Measurements from ENCODE around the gene AQP3. TPM values are rescaled to one million over a fixed set of nuclear protein-coding genes. Genes with fewer than 3 reads are reported as not detected.

AQP3 gene
- 912 and 943 TPM in 2 replicates for total RNA-seq

GRCh38 chr9:33446946-33447798 is at the start of gene AQP3:
AQP3 (minus strand) TSS chr9:33447593; CDS start chr9:33447530, 63 bp downstream.

GRCh38 chr9:33473643-33474352 is 26.4 kb upstream of the AQP3 start, which contains the start of gene NOL6:
NOL6 (minus strand) TSS chr9:33473924; CDS start chr9:33473842, 82 bp downstream.

GRCh38 chr9:33402371-33402770 is 45.0 kb downstream of the AQP3 start, which contains the start of gene AQP7:
AQP7 (minus strand) TSS chr9:33402568; CDS start chr9:33401262, 1,306 bp downstream.

Other genes with a start within 250 kb of the AQP3 start
- not detected in 2 replicates for gene SPINK4, start 207.4 kb downstream of the AQP3 start, total RNA-seq
- gene BAG1, start 182.9 kb downstream of the AQP3 start, total RNA-seq = 49.4 and 80.9 TPM in 2 replicates
- gene CHMP5, start 182.5 kb downstream of the AQP3 start, total RNA-seq = 92.7 and 94.4 TPM in 2 replicates
- 21.5 and 26.8 TPM in 2 replicates for gene NFX1, start 157.1 kb downstream of the AQP3 start, total RNA-seq
- gene AQP7, start 45.0 kb downstream of the AQP3 start, total RNA-seq = not detected in 2 replicates
- 43.1 and 48.7 TPM in 2 replicates for gene NOL6, start 26.3 kb upstream of the AQP3 start, total RNA-seq
- gene ANKRD18B, start 76.7 kb upstream of the AQP3 start, total RNA-seq = 10.9 and 13.5 TPM in 2 replicates

All from airway epithelial cell (primary cell).